ENCODE measurements around the gene TCEA3. TPM values are rescaled to one million over a fixed set of nuclear protein-coding genes. Genes with fewer than 3 reads are reported as not detected.

The TCEA3 gene
- total and polyA plus RNA-seq, 2 of the 4 experiments (the other 2 are of a cell fraction): 3.0 to 6.3 TPM

DNA sequence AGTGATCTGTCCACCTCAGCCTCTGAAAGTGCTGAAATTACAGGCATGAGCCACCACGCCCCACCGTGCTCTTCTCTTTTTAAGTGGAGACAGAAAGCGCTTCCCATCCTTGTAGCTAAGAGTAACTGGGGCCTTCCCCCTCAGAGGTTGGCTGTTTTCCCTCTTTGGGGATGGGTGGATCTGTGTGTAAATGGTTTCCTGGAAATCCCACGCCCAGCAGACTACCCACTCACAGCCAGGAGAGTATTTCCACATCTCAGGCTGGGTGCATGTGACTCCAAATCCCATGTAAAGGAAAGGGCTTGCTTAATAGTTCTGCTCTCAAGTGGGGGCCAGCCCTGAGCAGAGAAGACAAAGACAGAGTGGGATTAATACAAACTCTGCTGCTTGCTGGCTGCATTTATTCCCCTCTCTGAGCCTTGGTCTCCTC, 19.6 kb upstream of the TCEA3 start:
- H4K5ac ChIP-seq (ENCODE audit: low read depth, low read length): no peak overlapping the region; the same call in 1 of the 2 replicates
- no peaks in the 10 kb centered on the region for H4K20me1 ChIP-seq (ENCODE audit: insufficient read depth, low read length)
- DNase-seq (peak; percentile 72), ATAC-seq (ENCODE audit: low read depth) (peak; percentile 64)
- WGBS, 2 experiments (ENCODE audit: extremely low coverage in 2 of 2, insufficient read length in 1 of 2): no CpG with 5 or more reads among the region's 4 CpGs
- H3K4ac ChIP-seq (ENCODE audit: low read depth, low read length): no peak overlapping the region; the same call in 1 of the 2 replicates
- ChIA-PET CTCF (interaction anchor here (0.6 kb wide), 1 partner anchor 119 kb away, joined by 3 read pairs; no protein-coding TSS in a partner anchor), POLR2A (ENCODE audit: unreplicated experiment) (no interaction called here)
- BruUV-seq (replicated peaks): no TSS peak
- H4K91ac ChIP-seq (ENCODE audit: insufficient read depth, low read depth, low read length): no peak overlapping the region
- no peaks in the 10 kb centered on the region for H3K27me3 ChIP-seq (ENCODE audit: control insufficient read depth, insufficient read depth, low read length)
- peaks cover 2% of the 10 kb centered on the region; the same call in 1 of the 2 replicates for H3K4me1 ChIP-seq (ENCODE audit: control insufficient read depth, insufficient read depth, low read length)
- dilution Hi-C loops (cut with HindIII; ENCODE audit: low sequenced_read_pairs, unreplicated experiment): no loop called here
- H3K14ac ChIP-seq (replicated peaks; ENCODE audit: low read depth, low read length): no peak overlapping the region
- H3K27ac ChIP-seq (ENCODE audit: insufficient read depth, low read length): peak overlapping the region; percentile 68; the same call in 1 of the 2 replicates
- in situ Hi-C loops (cut with MboI; ENCODE audit: low sequenced_read_pairs): no loop called here
- TF ChIP-seq MXI1 (IDR thresholded peaks at IDR 0.05; ENCODE audit: borderline replicate concordance, low read depth, low read length): no peak
- no peak for TF ChIP-seq RAD21 (IDR thresholded peaks at IDR 0.05; ENCODE audit: low read length)
- peak; percentile 59 for TF ChIP-seq CEBPB (IDR thresholded peaks at IDR 0.05; ENCODE audit: low read depth, low read length)
- no peak for TF ChIP-seq RFX5 (IDR thresholded peaks at IDR 0.05; ENCODE audit: low read depth, low read length)
- no peak for TF ChIP-seq SMC3 (IDR thresholded peaks at IDR 0.05; ENCODE audit: low read depth, low read length)
- peak; percentile 10; the same call in 1 of the 2 replicates for TF ChIP-seq BHLHE40 (IDR thresholded peaks at IDR 0.05; ENCODE audit: low read depth, low read length)
- TF ChIP-seq RCOR1 (IDR thresholded peaks at IDR 0.05; ENCODE audit: insufficient replicate concordance, low read length): no peak
- TF ChIP-seq, protein P1, sequence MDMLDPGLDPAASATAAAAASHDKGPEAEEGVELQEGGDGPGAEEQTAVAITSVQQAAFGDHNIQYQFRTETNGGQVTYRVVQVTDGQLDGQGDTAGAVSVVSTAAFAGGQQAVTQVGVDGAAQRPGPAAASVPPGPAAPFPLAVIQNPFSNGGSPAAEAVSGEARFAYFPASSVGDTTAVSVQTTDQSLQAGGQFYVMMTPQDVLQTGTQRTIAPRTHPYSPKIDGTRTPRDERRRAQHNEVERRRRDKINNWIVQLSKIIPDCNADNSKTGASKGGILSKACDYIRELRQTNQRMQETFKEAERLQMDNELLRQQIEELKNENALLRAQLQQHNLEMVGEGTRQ (IDR thresholded peaks at IDR 0.05; ENCODE audit: low read depth, low read length): no peak
- peak; percentile 71; the same call in 1 of the 2 replicates for TF ChIP-seq MAZ (IDR thresholded peaks at IDR 0.05; ENCODE audit: borderline replicate concordance, low read depth, low read length)
- TF ChIP-seq NFE2L2 (IDR thresholded peaks at IDR 0.05; ENCODE audit: low read depth, low read length): no peak
- no peak for TF ChIP-seq CHD1 (IDR thresholded peaks at IDR 0.05; ENCODE audit: low read depth, low read length)
- TF ChIP-seq FOS (IDR thresholded peaks at IDR 0.05; ENCODE audit: low read depth, low read length): no peak
- TF ChIP-seq, protein P2, sequence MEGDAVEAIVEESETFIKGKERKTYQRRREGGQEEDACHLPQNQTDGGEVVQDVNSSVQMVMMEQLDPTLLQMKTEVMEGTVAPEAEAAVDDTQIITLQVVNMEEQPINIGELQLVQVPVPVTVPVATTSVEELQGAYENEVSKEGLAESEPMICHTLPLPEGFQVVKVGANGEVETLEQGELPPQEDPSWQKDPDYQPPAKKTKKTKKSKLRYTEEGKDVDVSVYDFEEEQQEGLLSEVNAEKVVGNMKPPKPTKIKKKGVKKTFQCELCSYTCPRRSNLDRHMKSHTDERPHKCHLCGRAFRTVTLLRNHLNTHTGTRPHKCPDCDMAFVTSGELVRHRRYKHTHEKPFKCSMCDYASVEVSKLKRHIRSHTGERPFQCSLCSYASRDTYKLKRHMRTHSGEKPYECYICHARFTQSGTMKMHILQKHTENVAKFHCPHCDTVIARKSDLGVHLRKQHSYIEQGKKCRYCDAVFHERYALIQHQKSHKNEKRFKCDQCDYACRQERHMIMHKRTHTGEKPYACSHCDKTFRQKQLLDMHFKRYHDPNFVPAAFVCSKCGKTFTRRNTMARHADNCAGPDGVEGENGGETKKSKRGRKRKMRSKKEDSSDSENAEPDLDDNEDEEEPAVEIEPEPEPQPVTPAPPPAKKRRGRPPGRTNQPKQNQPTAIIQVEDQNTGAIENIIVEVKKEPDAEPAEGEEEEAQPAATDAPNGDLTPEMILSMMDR (conservative IDR thresholded peaks at IDR 0.05; ENCODE audit: low read depth, low read length): no peak
- TF ChIP-seq MAFK (IDR thresholded peaks at IDR 0.05; ENCODE audit: low read depth, low read length): no peak
- TF ChIP-seq POLR2A (IDR thresholded peaks at IDR 0.05; ENCODE audit: low read depth, low read length): no peak
- no peaks in the 10 kb centered on the region for H3K9me3 ChIP-seq (ENCODE audit: control insufficient read depth, insufficient read depth, low read length)
- no peak overlapping the region for H3K56ac ChIP-seq (ENCODE audit: extremely low read depth, insufficient read depth, low read length)
- no peak overlapping the region for H2BK20ac ChIP-seq (ENCODE audit: low read depth, low read length)
- H2BK5ac ChIP-seq (ENCODE audit: low read depth, low read length, poor library complexity, severe bottlenecking): no peak overlapping the region
- H2BK120ac ChIP-seq (ENCODE audit: low read depth, low read length): no peak overlapping the region; the same call in 1 of the 2 replicates
- H3K23ac ChIP-seq (ENCODE audit: low read depth, low read length): no peak overlapping the region
- H3K9me1 ChIP-seq (ENCODE audit: insufficient read depth, low read length): no peaks in the 10 kb centered on the region
- no peaks in the 10 kb centered on the region; a peak in 1 of 4 replicates for H3K79me1 ChIP-seq (ENCODE audit: low read depth in 1 of 2, low read length in 2 of 2)
- no peak overlapping the region for H2BK15ac ChIP-seq (ENCODE audit: low read depth, low read length)
- intact Hi-C loops (cut with micrococcal nuclease): no loop called here
- H3K18ac ChIP-seq (ENCODE audit: low read depth, low read length): no peak overlapping the region; the same call in 1 of the 2 replicates
- no peak overlapping the region for H2AFZ ChIP-seq (replicated peaks; ENCODE audit: low read length, poor library complexity)
- no peak overlapping the region; a peak in 1 of 4 replicates for H4K8ac ChIP-seq (ENCODE audit: low read depth in 2 of 2, low read length in 2 of 2)
- H3K36me3 ChIP-seq (ENCODE audit: control insufficient read depth, insufficient read depth, low read length): peaks cover 22% of the 10 kb centered on the region
- no peak overlapping the region for H2AK5ac ChIP-seq (ENCODE audit: low read depth, low read length)
- H3K4me3 ChIP-seq (ENCODE audit: insufficient read depth, low read depth, low read length): no peak overlapping the region
- H3K9ac ChIP-seq (ENCODE audit: low read depth, low read length): no peak overlapping the region
- no peak overlapping the region for H2AK9ac ChIP-seq (replicated peaks; ENCODE audit: low read depth, low read length, poor library complexity)
- no peak overlapping the region; the same call in 1 of the 2 replicates for H3K4me2 ChIP-seq (ENCODE audit: low read depth, low read length)

Data from IMR-90 (cell line).